ENCODE data around the gene HEG1.

Gene HEG1

GRCh38 chr3:124974691-124975090 lies 81.1 kb downstream of the HEG1 start:
- no peak for ATAC-seq
- TF ChIP-seq PATZ1 (CRISPR knock-in tag; IDR thresholded peaks at IDR 0.05; ENCODE audit: borderline replicate concordance): no peak
- no peak for TF ChIP-seq ESRRG (CRISPR knock-in tag; IDR thresholded peaks at IDR 0.05)
- TF ChIP-seq POU6F1 (CRISPR knock-in tag; IDR thresholded peaks at IDR 0.05; ENCODE audit: borderline replicate concordance, low read depth): no peak
- TF ChIP-seq OSR1 (CRISPR knock-in tag; IDR thresholded peaks at IDR 0.05): no peak

- no peak for ATAC-seq
- no peak for TF ChIP-seq ZFP30 (CRISPR knock-in tag; IDR thresholded peaks at IDR 0.05)
- no peak for TF ChIP-seq CREB5 (CRISPR knock-in tag; IDR thresholded peaks at IDR 0.05; ENCODE audit: low read depth)
Observed at GRCh38 chr3:124973290-124973689, 82.5 kb downstream of the HEG1 start.

GRCh38 chr3:124972457-124972856 lies 83.3 kb downstream of the HEG1 start:
- TF ChIP-seq ZFP3 (CRISPR knock-in tag; IDR thresholded peaks at IDR 0.05) (no peak), CSDC2 (CRISPR knock-in tag; IDR thresholded peaks at IDR 0.05) (no peak), ZNF70 (CRISPR knock-in tag; IDR thresholded peaks at IDR 0.05) (no peak), CSRNP3 (CRISPR knock-in tag; IDR thresholded peaks at IDR 0.05) (no peak), ZNF8 (CRISPR knock-in tag; IDR thresholded peaks at IDR 0.05) (no peak), SNAI2 (CRISPR knock-in tag; IDR thresholded peaks at IDR 0.05) (no peak), ESRRG (CRISPR knock-in tag; IDR thresholded peaks at IDR 0.05) (no peak)
- ATAC-seq: no peak

GRCh38 chr3:124969963-124970722 lies 85.7 kb downstream of the HEG1 start:
- ATAC-seq: no peak
- TF ChIP-seq CREB5 (CRISPR knock-in tag; IDR thresholded peaks at IDR 0.05; ENCODE audit: low read depth) (no peak), ZNF70 (CRISPR knock-in tag; IDR thresholded peaks at IDR 0.05) (no peak), TOX (CRISPR knock-in tag; IDR thresholded peaks at IDR 0.05; ENCODE audit: borderline replicate concordance) (no peak)

- no peak for ATAC-seq
- TF ChIP-seq ZNF8 (CRISPR knock-in tag; IDR thresholded peaks at IDR 0.05): no peak
- TF ChIP-seq PPARA (CRISPR knock-in tag; IDR thresholded peaks at IDR 0.05; ENCODE audit: borderline replicate concordance): no peak
- no peak for TF ChIP-seq TOX (CRISPR knock-in tag; IDR thresholded peaks at IDR 0.05; ENCODE audit: borderline replicate concordance)
- TF ChIP-seq GLIS3 (CRISPR knock-in tag; IDR thresholded peaks at IDR 0.05): no peak
- no peak for TF ChIP-seq ISL1 (CRISPR knock-in tag; IDR thresholded peaks at IDR 0.05)
- no peak for TF ChIP-seq ZFP3 (CRISPR knock-in tag; IDR thresholded peaks at IDR 0.05)
- no peak for TF ChIP-seq TSHZ2 (CRISPR knock-in tag; IDR thresholded peaks at IDR 0.05)
- TF ChIP-seq ZNF565 (CRISPR knock-in tag; conservative IDR thresholded peaks at IDR 0.05; ENCODE audit: low read depth): no peak
- no peak for TF ChIP-seq CSDC2 (CRISPR knock-in tag; IDR thresholded peaks at IDR 0.05)
- no peak for TF ChIP-seq ZNF70 (CRISPR knock-in tag; IDR thresholded peaks at IDR 0.05)
- no peak for TF ChIP-seq RARB (CRISPR knock-in tag; IDR thresholded peaks at IDR 0.05)
- no peak for TF ChIP-seq SNAI2 (CRISPR knock-in tag; IDR thresholded peaks at IDR 0.05)
- no peak for TF ChIP-seq BACH2 (CRISPR knock-in tag; IDR thresholded peaks at IDR 0.05; ENCODE audit: borderline replicate concordance)
- TF ChIP-seq PATZ1 (CRISPR knock-in tag; IDR thresholded peaks at IDR 0.05; ENCODE audit: borderline replicate concordance): no peak
Observed at GRCh38 chr3:124969190-124969589, 86.6 kb downstream of the HEG1 start.

Measured in SK-N-SH treated with all-trans-retinoic acid at 6 μM for 48 hours (cell line).